GM18505 (cell line): ENCODE measurements around the gene PDE4A.

ENCODE experiments used
- ATAC-seq: cut with Tn5 transposase; IDR thresholded peaks from one replicate; pipeline ENCODE4 v1.9.1; 2021; ENCODE audit not compliant: unreplicated experiment
- POLR2A ChIP-seq: IDR thresholded peaks from 4 replicates; pipeline ENCODE4 v1.6.1; 2011; ENCODE audit warnings: borderline replicate concordance; ENCODE audit not compliant: insufficient read depth, insufficient read length; ENCODE audit errors: extremely low read depth

PDE4A gene

DNA sequence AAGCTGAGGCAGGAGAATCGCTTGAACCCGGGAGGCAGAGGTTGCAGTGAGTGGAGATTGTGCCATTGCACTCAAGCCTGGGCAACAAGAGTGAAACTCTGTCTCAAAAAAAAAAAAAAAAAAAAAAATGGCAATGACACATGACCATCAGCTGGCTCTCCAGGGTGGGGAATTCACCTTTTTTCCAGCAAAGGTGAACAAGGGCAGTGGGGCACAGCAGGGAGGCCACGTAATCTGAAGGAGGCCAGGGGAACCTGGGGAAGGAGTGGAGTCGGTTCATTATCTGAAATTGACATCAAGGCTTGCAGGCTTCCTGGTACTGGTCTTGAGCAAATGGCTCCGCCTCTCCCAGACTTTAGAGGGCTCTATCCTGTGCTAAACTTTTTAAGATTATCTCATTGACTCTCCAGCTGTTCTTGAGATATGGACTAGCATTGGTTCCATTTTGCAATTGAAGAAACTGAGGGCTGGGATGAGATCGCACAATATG lies 54.7 kb downstream of the PDE4A start:
- ATAC-seq: no peak
- TF ChIP-seq POLR2A: no peak

DNA sequence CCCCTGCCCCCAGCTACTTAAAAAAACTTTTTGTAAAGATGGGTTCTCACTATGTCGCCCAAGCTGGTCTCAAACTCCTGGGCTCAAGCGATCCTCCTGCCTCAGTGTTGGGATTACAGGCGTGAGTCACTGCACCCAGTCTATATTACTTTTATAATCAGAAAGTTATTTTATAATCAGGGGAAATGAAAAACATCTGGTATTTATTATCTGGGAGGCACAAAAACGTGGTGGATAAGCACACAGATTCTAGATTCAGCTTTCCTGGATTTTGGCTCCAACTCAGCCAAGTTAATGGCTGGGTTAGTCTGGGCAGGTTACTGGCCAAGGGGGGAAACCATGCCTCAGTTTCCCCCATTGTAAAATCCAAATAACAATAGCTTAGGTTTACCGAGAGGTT lies 58.1 kb downstream of the PDE4A start:
- TF ChIP-seq POLR2A: no peak
- ATAC-seq: no peak

GRCh38 chr19:10478903-10479384 lies 58.6 kb downstream of the PDE4A start:
- TF ChIP-seq POLR2A: no peak
- ATAC-seq: no peak

- no peak for ATAC-seq
Measured at GRCh38 chr19:10486551-10486950, 66.2 kb downstream of the PDE4A start.

DNA sequence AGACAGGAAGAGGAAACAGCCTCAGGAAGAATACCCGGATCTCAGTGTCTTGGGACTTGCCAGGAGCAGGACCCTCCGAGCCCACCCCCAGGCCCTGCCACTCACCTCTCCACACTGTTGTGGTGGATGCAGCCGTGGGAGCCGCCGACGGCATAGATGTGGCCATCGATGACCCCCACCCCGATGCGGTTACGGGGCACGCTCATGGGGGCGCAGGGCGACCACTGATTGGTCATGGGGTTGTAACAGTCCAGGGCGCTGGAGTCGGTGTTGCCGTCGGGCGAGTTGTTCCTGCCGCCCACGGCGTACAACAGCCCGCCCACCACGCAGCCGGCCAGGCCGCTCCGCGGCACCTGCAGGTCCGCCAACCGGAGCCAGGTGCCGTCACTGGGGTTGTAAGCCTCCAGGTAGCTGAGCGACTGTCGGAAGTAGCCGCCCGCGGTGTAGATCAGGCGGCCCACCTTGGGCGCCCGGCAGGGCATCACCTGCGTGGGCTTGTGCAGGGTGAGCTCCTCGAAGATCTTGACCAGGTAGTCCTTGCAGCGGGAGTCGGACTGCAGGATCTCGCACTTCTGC lies 71.2 kb downstream of the PDE4A start:
- no peak for ATAC-seq
- no peak for TF ChIP-seq POLR2A

More at GRCh38 chr19:10486551-10486950, 66.2 kb downstream of the PDE4A start:
- no peak for TF ChIP-seq POLR2A

DNA sequence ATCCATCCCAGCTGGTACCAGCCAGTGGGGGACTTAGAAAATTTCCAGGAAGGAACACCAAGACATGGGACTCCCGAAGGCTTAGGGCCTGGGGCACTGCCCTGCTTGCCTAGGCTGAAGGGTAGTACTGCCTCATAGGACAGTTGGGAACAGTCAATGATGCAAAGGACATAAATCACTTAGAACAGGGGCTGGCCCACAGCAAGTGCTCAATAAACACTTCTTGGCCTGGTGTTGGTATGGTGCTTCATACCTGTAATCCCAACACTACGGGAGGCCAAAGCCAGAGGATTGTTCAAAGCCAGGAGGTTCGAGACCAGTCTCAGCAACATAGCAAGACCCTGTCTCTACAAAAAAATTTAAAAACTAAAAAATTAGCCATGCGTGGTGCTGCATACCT lies 77.0 kb downstream of the PDE4A start:
- ATAC-seq: no peak
- no peak for TF ChIP-seq POLR2A

- ATAC-seq: no peak
- TF ChIP-seq POLR2A: no peak
Measured at GRCh38 chr19:10499550-10500246, 79.4 kb downstream of the PDE4A start.

- ATAC-seq: no peak
- TF ChIP-seq POLR2A: no peak
Measured at GRCh38 chr19:10500247-10500592, 79.9 kb downstream of the PDE4A start.

GRCh38 chr19:10501971-10502523 lies 81.7 kb downstream of the PDE4A start:
- no peak for TF ChIP-seq POLR2A
- peak; percentile 27 for ATAC-seq

GRCh38 chr19:10502524-10503001 lies 82.2 kb downstream of the PDE4A start:
- peak; percentile 96 for TF ChIP-seq POLR2A
- peak; percentile 89 for ATAC-seq

GRCh38 chr19:10503002-10503789 lies 82.9 kb downstream of the PDE4A start, which contains the start of gene KEAP1:
KEAP1 (minus strand) TSS chr19:10503356; CDS start chr19:10500033, 3,323 bp downstream.
- ATAC-seq: peak; percentile 21
- no peak for TF ChIP-seq POLR2A

GRCh38 chr19:10505583-10506229 lies 85.4 kb downstream of the PDE4A start:
- TF ChIP-seq POLR2A: no peak
- ATAC-seq: no peak

DNA sequence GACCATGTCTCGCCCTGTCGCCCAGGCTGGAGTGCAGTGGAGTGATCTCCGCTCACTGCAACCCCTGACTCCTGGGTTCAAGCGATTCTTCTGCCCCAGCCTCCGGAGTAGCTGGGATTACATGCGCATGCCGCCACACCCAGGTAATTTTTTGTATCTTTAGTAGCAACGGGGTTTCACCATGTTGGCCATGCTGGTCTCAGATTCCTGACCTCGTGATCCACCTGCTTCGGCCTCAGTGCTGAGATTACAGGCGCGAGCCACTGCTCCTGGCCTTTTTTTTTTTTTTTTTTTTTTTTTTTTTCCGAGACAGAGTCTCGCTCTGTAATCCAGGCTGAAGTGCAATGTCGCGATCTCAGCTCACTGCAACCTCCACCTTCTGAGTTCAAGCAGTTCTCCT lies 87.7 kb downstream of the PDE4A start:
- no peak for ATAC-seq

DNA sequence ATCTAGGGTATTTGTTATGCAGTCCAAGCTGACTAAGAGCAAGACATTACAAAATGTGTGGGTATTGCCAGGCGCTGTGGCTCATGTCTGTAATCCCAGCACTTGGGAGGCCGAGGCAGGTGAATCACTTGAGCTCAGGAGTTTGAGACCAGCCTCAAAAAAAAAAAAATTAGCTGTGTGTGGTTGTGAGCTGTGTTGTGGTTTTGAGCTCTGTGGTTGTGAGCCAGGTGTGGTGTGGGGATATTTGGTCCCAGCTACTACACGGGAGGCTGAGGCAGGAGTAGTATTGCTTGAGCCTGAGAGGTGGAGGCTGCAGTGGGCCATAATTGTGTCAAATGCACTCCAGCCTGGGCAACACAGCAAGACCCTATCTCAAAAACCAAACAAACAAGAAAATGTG lies 88.4 kb downstream of the PDE4A start:
- no peak for TF ChIP-seq POLR2A

More for the DNA sequence above, 87.7 kb downstream of the PDE4A start:
- TF ChIP-seq POLR2A: no peak

More for the DNA sequence above, 88.4 kb downstream of the PDE4A start:
- no peak for ATAC-seq
